GM08714 (cell line): ENCODE results near the gene ITPRIPL2.

ENCODE experiments used
- H3K4me3 ChIP-seq: fragments of 200-500 bp; sonication (Bioruptor generic); 2 replicates; pipeline ENCODE4 v1.5.1; 2014; ENCODE audit warnings: mild to moderate bottlenecking, low read length, inconsistent platforms
- ZNF274 ChIP-seq: IDR thresholded peaks from 2 replicates; pipeline ENCODE4 v1.6.1; 2012; ENCODE audit warnings: mild to moderate bottlenecking, low read depth, low read length

The ITPRIPL2 gene

GRCh38 chr16:19113577-19114358 lies at the start of gene ITPRIPL2:
Gene ITPRIPL2, plus strand, starts transcription at chr16:19113964. Its CDS starts 498 bp downstream, at chr16:19114462.
- H3K4me3 ChIP-seq = peak within 1 kb of the TSS; percentile 46; the same call in 1 of the 2 replicates
- TF ChIP-seq ZNF274 = no peak

GRCh38 chr16:19066988-19067348 lies 46.8 kb upstream of the ITPRIPL2 start:
- no peak for TF ChIP-seq ZNF274
- peak overlapping the region; percentile 31; the same call in 1 of the 2 replicates for H3K4me3 ChIP-seq

GRCh38 chr16:19067349-19068236 lies 46.2 kb upstream of the ITPRIPL2 start, which contains the start of gene COQ7:
Gene COQ7, plus strand, starts transcription at chr16:19067614. Its CDS starts 51 bp downstream, at chr16:19067665.
- no peak for TF ChIP-seq ZNF274
- peak within 1 kb of the TSS; percentile 77 for H3K4me3 ChIP-seq

GRCh38 chr16:19068237-19068815 lies 45.4 kb upstream of the ITPRIPL2 start:
- peak overlapping the region; percentile 77 for H3K4me3 ChIP-seq
- TF ChIP-seq ZNF274 = no peak

- TF ChIP-seq ZNF274 = no peak
- no peak overlapping the region for H3K4me3 ChIP-seq
These were observed 41.7 kb upstream of the ITPRIPL2 start for GRCh38 chr16:19071811-19072777.

- H3K4me3 ChIP-seq = no peak overlapping the region
- no peak for TF ChIP-seq ZNF274
These were observed 40.4 kb upstream of the ITPRIPL2 start for GRCh38 chr16:19073344-19073743.

- no peak for TF ChIP-seq ZNF274
- H3K4me3 ChIP-seq = no peak overlapping the region
These were observed 39.9 kb upstream of the ITPRIPL2 start for GRCh38 chr16:19073863-19074262.

GRCh38 chr16:19075511-19075910 lies 38.3 kb upstream of the ITPRIPL2 start:
- no peak for TF ChIP-seq ZNF274
- no peak overlapping the region for H3K4me3 ChIP-seq

GRCh38 chr16:19077879-19078278 lies 35.9 kb upstream of the ITPRIPL2 start:
- no peak for TF ChIP-seq ZNF274
- no peak overlapping the region for H3K4me3 ChIP-seq

GRCh38 chr16:19083670-19084069 lies 30.1 kb upstream of the ITPRIPL2 start:
- TF ChIP-seq ZNF274 = no peak
- no peak overlapping the region for H3K4me3 ChIP-seq

GRCh38 chr16:19084139-19084538 lies 29.6 kb upstream of the ITPRIPL2 start:
- TF ChIP-seq ZNF274 = no peak
- no peak overlapping the region for H3K4me3 ChIP-seq

- no peak for TF ChIP-seq ZNF274
- H3K4me3 ChIP-seq = no peak overlapping the region
These were observed 28.9 kb upstream of the ITPRIPL2 start for GRCh38 chr16:19084879-19085278.

- TF ChIP-seq ZNF274 = no peak
- no peak overlapping the region for H3K4me3 ChIP-seq
These were observed 28.0 kb upstream of the ITPRIPL2 start for GRCh38 chr16:19085679-19086200.
